Measurements from ENCODE around the gene ZNF730. TPM values are rescaled to one million over a fixed set of nuclear protein-coding genes. Genes with fewer than 3 reads are reported as not detected.
"Not testable (repeated sequence)": the region's sequence is repeated elsewhere in the genome, so short reads cannot be mapped to it uniquely, and the experiment has no call there.

Gene ZNF730
- total RNA-seq, 1 experiment from 2014 or later, result 3.1 TPM

DNA sequence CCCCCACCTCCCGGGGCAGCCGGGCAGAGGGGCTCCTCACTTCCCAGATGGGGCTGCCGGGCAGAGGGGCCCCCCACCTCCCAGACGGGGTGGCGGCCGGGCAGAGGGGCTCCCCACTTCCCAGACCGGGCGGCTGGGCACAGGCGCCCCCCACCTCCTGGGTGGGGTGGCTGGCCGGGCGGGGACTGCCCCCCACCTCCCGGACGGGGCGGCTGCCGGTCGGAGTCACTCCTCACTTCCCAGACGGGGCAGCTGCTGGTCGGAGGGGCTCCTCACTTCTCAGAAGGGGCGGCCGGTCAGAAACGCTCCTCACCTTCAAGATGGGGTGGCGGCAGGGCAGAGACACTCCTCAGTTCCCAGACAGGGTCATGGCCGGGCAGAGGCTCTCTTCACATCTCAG, 43.9 kb downstream of the ZNF730 start:
- Histone ChIP-seq H3K79me2 (ENCODE audit: low read depth) (no peaks in the 10 kb centered on the region), H3F3A (ENCODE audit: insufficient read depth, low read depth) (no peaks in the 10 kb centered on the region), H3K9me3 (ENCODE audit: insufficient read depth, low read depth) (peaks cover 10% of the 10 kb centered on the region; the same call in 1 of the 2 replicates), H4K20me1 (ENCODE audit: insufficient read depth) (no peaks in the 10 kb centered on the region), H3K4me2 (no peak overlapping the region), H3K36me3 (ENCODE audit: low read depth) (no peaks in the 10 kb centered on the region), H3K4me3 (no peak overlapping the region), H3K9me2 (ENCODE audit: insufficient read depth) (no peaks in the 10 kb centered on the region), H3K27me3 (ENCODE audit: insufficient read depth, low read depth) (no peaks in the 10 kb centered on the region), H3K27ac (no peak overlapping the region), H3K4me1 (replicated peaks; ENCODE audit: insufficient read depth) (no peaks in the 10 kb centered on the region), H2AFZ (no peak overlapping the region)
- ChIA-PET CTCF (no interaction called here), POLR2A (ENCODE audit: unreplicated experiment) (no interaction called here)
- intact Hi-C loops (cut with micrococcal nuclease; ENCODE audit: unreplicated experiment), result no loop called here
- DNase-seq, result no peak
- no TSS peak for BruUV-seq (replicated peaks)
- TF ChIP-seq, protein P1, sequence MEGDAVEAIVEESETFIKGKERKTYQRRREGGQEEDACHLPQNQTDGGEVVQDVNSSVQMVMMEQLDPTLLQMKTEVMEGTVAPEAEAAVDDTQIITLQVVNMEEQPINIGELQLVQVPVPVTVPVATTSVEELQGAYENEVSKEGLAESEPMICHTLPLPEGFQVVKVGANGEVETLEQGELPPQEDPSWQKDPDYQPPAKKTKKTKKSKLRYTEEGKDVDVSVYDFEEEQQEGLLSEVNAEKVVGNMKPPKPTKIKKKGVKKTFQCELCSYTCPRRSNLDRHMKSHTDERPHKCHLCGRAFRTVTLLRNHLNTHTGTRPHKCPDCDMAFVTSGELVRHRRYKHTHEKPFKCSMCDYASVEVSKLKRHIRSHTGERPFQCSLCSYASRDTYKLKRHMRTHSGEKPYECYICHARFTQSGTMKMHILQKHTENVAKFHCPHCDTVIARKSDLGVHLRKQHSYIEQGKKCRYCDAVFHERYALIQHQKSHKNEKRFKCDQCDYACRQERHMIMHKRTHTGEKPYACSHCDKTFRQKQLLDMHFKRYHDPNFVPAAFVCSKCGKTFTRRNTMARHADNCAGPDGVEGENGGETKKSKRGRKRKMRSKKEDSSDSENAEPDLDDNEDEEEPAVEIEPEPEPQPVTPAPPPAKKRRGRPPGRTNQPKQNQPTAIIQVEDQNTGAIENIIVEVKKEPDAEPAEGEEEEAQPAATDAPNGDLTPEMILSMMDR (conservative IDR thresholded peaks at IDR 0.05), result no peak
- no peak for TF ChIP-seq EZH2 (IDR thresholded peaks at IDR 0.05; ENCODE audit: low read depth)

DNA sequence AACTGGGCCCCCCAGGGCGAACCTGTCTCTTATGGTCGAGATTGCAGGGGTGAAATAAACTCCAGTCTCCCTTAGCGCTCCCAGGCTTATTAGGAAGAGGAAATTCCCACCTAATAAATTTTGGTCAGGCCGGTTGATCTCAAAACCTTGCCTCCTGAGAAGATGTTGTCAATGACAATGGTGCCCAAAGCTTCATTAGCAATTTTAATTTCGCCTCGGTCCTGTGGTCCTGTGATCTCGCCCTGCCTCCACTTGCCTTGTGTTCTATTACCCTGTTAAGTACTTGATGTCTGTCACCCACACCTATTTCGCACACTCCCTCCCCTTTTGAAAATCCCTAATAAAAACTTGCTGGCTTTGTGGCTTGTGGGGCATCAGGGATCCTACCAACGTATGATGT, 51.5 kb downstream of the ZNF730 start:
- H3K27ac ChIP-seq; H3K4me1 ChIP-seq (replicated peaks; ENCODE audit: insufficient read depth); POLR2A ChIA-PET (ENCODE audit: unreplicated experiment); H3K36me3 ChIP-seq (ENCODE audit: low read depth); BruUV-seq (replicated peaks); H3K4me3 ChIP-seq; H3K27me3 ChIP-seq (ENCODE audit: insufficient read depth, low read depth); intact Hi-C loops (cut with micrococcal nuclease; ENCODE audit: unreplicated experiment); H3K9me3 ChIP-seq (ENCODE audit: insufficient read depth, low read depth); H3F3A ChIP-seq (ENCODE audit: insufficient read depth, low read depth); H2AFZ ChIP-seq; H3K9me2 ChIP-seq (ENCODE audit: insufficient read depth); H4K20me1 ChIP-seq (ENCODE audit: insufficient read depth); CTCF ChIA-PET; DNase-seq; H3K4me2 ChIP-seq; H3K79me2 ChIP-seq (ENCODE audit: low read depth): not testable (repeated sequence)

- H3K79me2 ChIP-seq (ENCODE audit: low read depth), result no peaks in the 10 kb centered on the region
- H4K20me1 ChIP-seq (ENCODE audit: insufficient read depth), result no peaks in the 10 kb centered on the region
- ChIA-PET POLR2A (ENCODE audit: unreplicated experiment) (no interaction called here), CTCF (interaction anchor here (1.0 kb wide), 1 partner anchor 99 kb away, joined by 7 read pairs; no protein-coding TSS in a partner anchor)
- H3K27me3 ChIP-seq (ENCODE audit: insufficient read depth, low read depth), result no peaks in the 10 kb centered on the region
- H3K4me2 ChIP-seq, result no peak overlapping the region
- no peak for DNase-seq
- H3F3A ChIP-seq (ENCODE audit: insufficient read depth, low read depth), result no peaks in the 10 kb centered on the region
- no peak overlapping the region for H3K4me3 ChIP-seq
- H3K36me3 ChIP-seq (ENCODE audit: low read depth), result no peaks in the 10 kb centered on the region
- TF ChIP-seq EZH2 (IDR thresholded peaks at IDR 0.05; ENCODE audit: low read depth), result no peak
- TF ChIP-seq, protein P1 (conservative IDR thresholded peaks at IDR 0.05), result no peak
- no peaks in the 10 kb centered on the region for H3K4me1 ChIP-seq (replicated peaks; ENCODE audit: insufficient read depth)
- H3K27ac ChIP-seq, result no peak overlapping the region
- H2AFZ ChIP-seq, result no peak overlapping the region
- no TSS peak for BruUV-seq (replicated peaks)
- intact Hi-C loops (cut with micrococcal nuclease; ENCODE audit: unreplicated experiment), result no loop called here
- no peaks in the 10 kb centered on the region for H3K9me2 ChIP-seq (ENCODE audit: insufficient read depth)
- H3K9me3 ChIP-seq (ENCODE audit: insufficient read depth, low read depth), result peaks cover 12% of the 10 kb centered on the region; the same call in 1 of the 2 replicates
Observed at GRCh38 chr19:23183251-23183650, 66.4 kb downstream of the ZNF730 start.

GRCh38 chr19:23190341-23190740, 73.5 kb downstream of the ZNF730 start:
- no peak for DNase-seq
- no peak overlapping the region for H3K27ac ChIP-seq
- TF ChIP-seq, protein P1 (conservative IDR thresholded peaks at IDR 0.05), result no peak
- TF ChIP-seq EZH2 (IDR thresholded peaks at IDR 0.05; ENCODE audit: low read depth), result no peak
- intact Hi-C loops (cut with micrococcal nuclease; ENCODE audit: unreplicated experiment), result no loop called here
- no peak overlapping the region for H3K4me2 ChIP-seq
- H2AFZ ChIP-seq, result no peak overlapping the region
- no peaks in the 10 kb centered on the region for H3F3A ChIP-seq (ENCODE audit: insufficient read depth, low read depth)
- H4K20me1 ChIP-seq (ENCODE audit: insufficient read depth), result no peaks in the 10 kb centered on the region
- peaks cover 15% of the 10 kb centered on the region; the same call in 1 of the 2 replicates for H3K9me3 ChIP-seq (ENCODE audit: insufficient read depth, low read depth)
- no peak overlapping the region for H3K4me3 ChIP-seq
- no peaks in the 10 kb centered on the region for H3K4me1 ChIP-seq (replicated peaks; ENCODE audit: insufficient read depth)
- ChIA-PET POLR2A (ENCODE audit: unreplicated experiment) (no interaction called here), CTCF (no interaction called here)
- no peaks in the 10 kb centered on the region for H3K79me2 ChIP-seq (ENCODE audit: low read depth)
- no TSS peak for BruUV-seq (replicated peaks)
- H3K27me3 ChIP-seq (ENCODE audit: insufficient read depth, low read depth), result no peaks in the 10 kb centered on the region
- H3K9me2 ChIP-seq (ENCODE audit: insufficient read depth), result no peaks in the 10 kb centered on the region
- H3K36me3 ChIP-seq (ENCODE audit: low read depth), result no peaks in the 10 kb centered on the region
